ENCODE results near the gene TTLL8.

Gene TTLL8

GRCh38 chr22:50083462-50084079 is 25.5 kb upstream of the TTLL8 start:
- Histone ChIP-seq H2AFZ (ENCODE audit: low read length) (no peak overlapping the region), H4K20me1 (ENCODE audit: insufficient read depth, low read length) (no peaks in the 10 kb centered on the region), H3K9me2 (replicated peaks; ENCODE audit: insufficient read depth, low read length) (no peaks in the 10 kb centered on the region), H3K4me3 (ENCODE audit: low read length) (no peak overlapping the region), H3K9me3 (replicated peaks; ENCODE audit: insufficient read depth, low read length) (no peaks in the 10 kb centered on the region), H3K4me2 (ENCODE audit: low read depth, low read length) (peak overlapping the region; percentile 27; the same call in 1 of the 2 replicates), H3K4me1 (ENCODE audit: low read length) (peaks cover 4% of the 10 kb centered on the region; the same call in 1 of the 2 replicates), H3K79me2 (ENCODE audit: low read length) (no peaks in the 10 kb centered on the region), H3K9ac (ENCODE audit: low read length) (no peak overlapping the region), H3F3A (ENCODE audit: insufficient read depth, low read length) (no peaks in the 10 kb centered on the region), H3K27ac (ENCODE audit: low read length) (no peak overlapping the region), H3K27me3 (replicated peaks; ENCODE audit: insufficient read depth, low read length) (peaks cover 47% of the 10 kb centered on the region), H3K36me3 (replicated peaks; ENCODE audit: insufficient read depth, low read length) (no peaks in the 10 kb centered on the region)
- no peak for DNase-seq
- no peak for TF ChIP-seq EZH2 (optimal IDR thresholded peaks at IDR 0.05; ENCODE audit: low read depth, low read length)

GRCh38 chr22:50082961-50083461 is 24.9 kb upstream of the TTLL8 start:
- DNase-seq: peak; percentile 71

GRCh38 chr22:50082197-50082715 is 24.2 kb upstream of the TTLL8 start:
- Histone ChIP-seq H3K9ac (ENCODE audit: low read length) (no peak overlapping the region), H4K20me1 (ENCODE audit: insufficient read depth, low read length) (no peaks in the 10 kb centered on the region), H2AFZ (ENCODE audit: low read length) (no peak overlapping the region), H3K9me2 (replicated peaks; ENCODE audit: insufficient read depth, low read length) (no peaks in the 10 kb centered on the region), H3K4me1 (ENCODE audit: low read length) (peaks cover 4% of the 10 kb centered on the region; the same call in 1 of the 2 replicates), H3K27me3 (replicated peaks; ENCODE audit: insufficient read depth, low read length) (peaks cover 48% of the 10 kb centered on the region), H3K9me3 (replicated peaks; ENCODE audit: insufficient read depth, low read length) (no peaks in the 10 kb centered on the region), H3K4me2 (ENCODE audit: low read depth, low read length) (no peak overlapping the region), H3K27ac (ENCODE audit: low read length) (no peak overlapping the region), H3K79me2 (ENCODE audit: low read length) (no peaks in the 10 kb centered on the region), H3K4me3 (ENCODE audit: low read length) (no peak overlapping the region), H3F3A (ENCODE audit: insufficient read depth, low read length) (no peaks in the 10 kb centered on the region), H3K36me3 (replicated peaks; ENCODE audit: insufficient read depth, low read length) (no peaks in the 10 kb centered on the region)
- DNase-seq: peak; percentile 44
- TF ChIP-seq EZH2phosphoT487 (IDR thresholded peaks at IDR 0.05; ENCODE audit: low read length) (no peak), EZH2 (optimal IDR thresholded peaks at IDR 0.05; ENCODE audit: low read depth, low read length) (no peak), CTCF (IDR thresholded peaks at IDR 0.05; ENCODE audit: low read length) (no peak)

More at GRCh38 chr22:50082961-50083461, 24.9 kb upstream of the TTLL8 start:
- Histone ChIP-seq H3K4me2 (ENCODE audit: low read depth, low read length) (peak overlapping the region; percentile 27; the same call in 1 of the 2 replicates), H2AFZ (ENCODE audit: low read length) (no peak overlapping the region), H3K4me3 (ENCODE audit: low read length) (no peak overlapping the region), H3K79me2 (ENCODE audit: low read length) (no peaks in the 10 kb centered on the region), H3K36me3 (replicated peaks; ENCODE audit: insufficient read depth, low read length) (no peaks in the 10 kb centered on the region), H3K9me2 (replicated peaks; ENCODE audit: insufficient read depth, low read length) (no peaks in the 10 kb centered on the region), H3K9ac (ENCODE audit: low read length) (no peak overlapping the region), H4K20me1 (ENCODE audit: insufficient read depth, low read length) (no peaks in the 10 kb centered on the region), H3K27ac (ENCODE audit: low read length) (no peak overlapping the region), H3K27me3 (replicated peaks; ENCODE audit: insufficient read depth, low read length) (peaks cover 49% of the 10 kb centered on the region), H3K4me1 (ENCODE audit: low read length) (peaks cover 4% of the 10 kb centered on the region; the same call in 1 of the 2 replicates), H3K9me3 (replicated peaks; ENCODE audit: insufficient read depth, low read length) (no peaks in the 10 kb centered on the region), H3F3A (ENCODE audit: insufficient read depth, low read length) (no peaks in the 10 kb centered on the region)
- TF ChIP-seq EZH2 (optimal IDR thresholded peaks at IDR 0.05; ENCODE audit: low read depth, low read length): no peak

GRCh38 chr22:50081426-50082196 is 23.5 kb upstream of the TTLL8 start:
- Histone ChIP-seq H3K27me3 (replicated peaks; ENCODE audit: insufficient read depth, low read length) (peaks cover 51% of the 10 kb centered on the region), H4K20me1 (ENCODE audit: insufficient read depth, low read length) (no peaks in the 10 kb centered on the region), H3F3A (ENCODE audit: insufficient read depth, low read length) (no peaks in the 10 kb centered on the region), H3K4me2 (ENCODE audit: low read depth, low read length) (no peak overlapping the region), H3K9me3 (replicated peaks; ENCODE audit: insufficient read depth, low read length) (no peaks in the 10 kb centered on the region), H3K27ac (ENCODE audit: low read length) (no peak overlapping the region), H3K36me3 (replicated peaks; ENCODE audit: insufficient read depth, low read length) (no peaks in the 10 kb centered on the region), H3K4me1 (ENCODE audit: low read length) (peaks cover 4% of the 10 kb centered on the region; the same call in 1 of the 2 replicates), H3K79me2 (ENCODE audit: low read length) (no peaks in the 10 kb centered on the region), H2AFZ (ENCODE audit: low read length) (no peak overlapping the region), H3K9me2 (replicated peaks; ENCODE audit: insufficient read depth, low read length) (no peaks in the 10 kb centered on the region), H3K4me3 (ENCODE audit: low read length) (no peak overlapping the region), H3K9ac (ENCODE audit: low read length) (no peak overlapping the region)
- TF ChIP-seq CTCF (IDR thresholded peaks at IDR 0.05; ENCODE audit: low read length) (no peak), EZH2 (optimal IDR thresholded peaks at IDR 0.05; ENCODE audit: low read depth, low read length) (no peak), EZH2phosphoT487 (IDR thresholded peaks at IDR 0.05; ENCODE audit: low read length) (no peak)
- no peak for DNase-seq
